Gastrocnemius medialis (tissue), 4 donors: Measurements from ENCODE around the gene TUBD1. TPM values are rescaled to one million over a fixed set of nuclear protein-coding genes. Genes with fewer than 3 reads are reported as not detected.

ENCODE experiments used
- ATAC-seq, 2 donors: fragments of 150-250 bp; one replicate each; pipeline ENCODE4 v1.9.1; 2016
- DNase-seq, 2 donors: peaks; one replicate each; pipeline ENCODE4 v3.0.0-alpha.2; 2019
- H3K27ac ChIP-seq, 4 donors: fragments of 200-600 bp; sonication (generic); 1 replicate in 1 of 4; 2 replicates in 3 of 4; pipeline ENCODE4 v1.5.1; 2016 to 2018; ENCODE audit warnings: mild to moderate bottlenecking in 2 of 4, moderate library complexity in 1 of 4
- H3K27me3 ChIP-seq, 3 donors: fragments of 200-600 bp; sonication (generic) in 2 of 3; 1 replicate in 1 of 3; 2 replicates in 2 of 3; pipeline versions ENCODE4 v1.5.1 to v1.6.0; 2016 to 2019; ENCODE audit warnings: mild to moderate bottlenecking in 1 of 3, moderate library complexity in 1 of 3
- H3K36me3 ChIP-seq, 2 donors: fragments of 200-600 bp; sonication (generic) in 1 of 2; one replicate each; pipeline ENCODE4 v1.5.1; 2017 to 2018
- H3K4me1 ChIP-seq, 2 donors: fragments of 200-600 bp; sonication (generic) in 1 of 2; one replicate each; pipeline ENCODE4 v1.5.1; 2016 to 2017; ENCODE audit warnings: mild to moderate bottlenecking in 2 of 2
- H3K4me3 ChIP-seq, 4 donors: fragments of 200-600 bp; sonication (generic) in 3 of 4; 1 replicate in 1 of 4; 2 replicates in 3 of 4; pipeline ENCODE4 v1.5.1; 2016 to 2019; ENCODE audit warnings: mild to moderate bottlenecking in 2 of 4
- H3K9me3 ChIP-seq, 3 donors: fragments of 200-600 bp; sonication (generic) in 2 of 3; 1 replicate in 1 of 3; 2 replicates in 2 of 3; pipeline ENCODE4 v1.5.1; 2016 to 2019
- POLR2A ChIP-seq, 2 donors: fragments of 450-650 bp; IDR thresholded peaks; one replicate each; pipeline ENCODE4 v1.6.1; 2017; ENCODE audit warnings: antibody characterized with exemption in 2 of 2, mild to moderate bottlenecking in 2 of 2, moderate library complexity in 2 of 2
- in situ Hi-C, 4 donors: fragments of 200-750 bp; cut with MboI; loops; one replicate each; pipeline versions ENCODE4 v1.15.0 to v1.8.0; 2017; ENCODE audit warnings: low sequenced_read_pairs in 4 of 4
- intact Hi-C: fragments of 100-400 bp; cut with DNase I; formaldehyde crosslinking; loops from one replicate; pipeline ENCODE4 v1.15.1; 2023; ENCODE audit warnings: low total_unique reads
- total RNA-seq, 4 donors: library from RNA; depleted of rRNA; stranded (reverse); fragments of >200 nt; gene quantifications; one replicate each; pipeline versions ENCODE4 v1.1.0 to v1.2.3, GENCODE V29; 2016
- TF ChIP-seq, protein P1 (sequence below), 5 experiments: fragments of 450-650 bp in 3 of 5; fragments of 200-600 bp in 2 of 5; sonication (generic) in 2 of 5; IDR thresholded peaks in 4 of 5; conservative IDR thresholded peaks in 1 of 5; 1 replicate in 4 of 5; 2 replicates in 1 of 5; pipeline ENCODE4 v1.5.1; 2016 to 2019; ENCODE audit warnings: antibody characterized with exemption in 5 of 5, mild to moderate bottlenecking in 3 of 5, moderate library complexity in 3 of 5

TUBD1 gene
- total RNA-seq, 4 donors from 2014 or later: 5.4 to 9.2 (median 9.2) TPM

GRCh38 chr17:59892251-59892923 is 356 bp downstream of the TUBD1 start:
- in situ Hi-C loops: no loop called here
- Histone ChIP-seq H3K9me3 (no peaks in the 10 kb centered on the region), H3K4me1 (peaks cover 32 to 37% of the 10 kb centered on the region in 2 donors), H3K36me3 (peaks cover 0 to 18% of the 10 kb centered on the region in 2 donors), H3K4me3 (peak overlapping the region; percentile 57 to 97 (median 95)), H3K27ac (peak overlapping the region; percentile 95 to 98 (median 98)), H3K27me3 (no peaks in the 10 kb centered on the region)
- TF ChIP-seq, protein P1, sequence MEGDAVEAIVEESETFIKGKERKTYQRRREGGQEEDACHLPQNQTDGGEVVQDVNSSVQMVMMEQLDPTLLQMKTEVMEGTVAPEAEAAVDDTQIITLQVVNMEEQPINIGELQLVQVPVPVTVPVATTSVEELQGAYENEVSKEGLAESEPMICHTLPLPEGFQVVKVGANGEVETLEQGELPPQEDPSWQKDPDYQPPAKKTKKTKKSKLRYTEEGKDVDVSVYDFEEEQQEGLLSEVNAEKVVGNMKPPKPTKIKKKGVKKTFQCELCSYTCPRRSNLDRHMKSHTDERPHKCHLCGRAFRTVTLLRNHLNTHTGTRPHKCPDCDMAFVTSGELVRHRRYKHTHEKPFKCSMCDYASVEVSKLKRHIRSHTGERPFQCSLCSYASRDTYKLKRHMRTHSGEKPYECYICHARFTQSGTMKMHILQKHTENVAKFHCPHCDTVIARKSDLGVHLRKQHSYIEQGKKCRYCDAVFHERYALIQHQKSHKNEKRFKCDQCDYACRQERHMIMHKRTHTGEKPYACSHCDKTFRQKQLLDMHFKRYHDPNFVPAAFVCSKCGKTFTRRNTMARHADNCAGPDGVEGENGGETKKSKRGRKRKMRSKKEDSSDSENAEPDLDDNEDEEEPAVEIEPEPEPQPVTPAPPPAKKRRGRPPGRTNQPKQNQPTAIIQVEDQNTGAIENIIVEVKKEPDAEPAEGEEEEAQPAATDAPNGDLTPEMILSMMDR (IDR thresholded peaks at IDR 0.05 in 4 of 5, conservative IDR thresholded peaks at IDR 0.05 in 1 of 5): peak in 1 of 5 experiments; percentile 18
- TF ChIP-seq POLR2A (IDR thresholded peaks at IDR 0.05): no peak
- DNase-seq (no peak), ATAC-seq (peak; percentile 73 to 76)
- intact Hi-C loops: loop anchor here (5.0 kb wide), 1 partner anchor 275 kb away; the partner anchor contains the start of gene CLTC

GRCh38 chr17:59890720-59891119 is 2.0 kb downstream of the TUBD1 start:
- Histone ChIP-seq H3K4me3 (no peak overlapping the region), H3K4me1 (peaks cover 28% of the 10 kb centered on the region in 2 donors), H3K36me3 (peaks cover 0 to 24% of the 10 kb centered on the region in 2 donors), H3K27ac (no peak overlapping the region), H3K9me3 (no peaks in the 10 kb centered on the region), H3K27me3 (no peaks in the 10 kb centered on the region)
- no peak for ATAC-seq
- no peak for DNase-seq
- intact Hi-C loops: loop anchor here (5.0 kb wide), 1 partner anchor 273 kb away; the partner anchor contains the start of gene CLTC
- in situ Hi-C loops: no loop called here
- TF ChIP-seq POLR2A (IDR thresholded peaks at IDR 0.05): no peak
- TF ChIP-seq, protein P1 (IDR thresholded peaks at IDR 0.05 in 4 of 5, conservative IDR thresholded peaks at IDR 0.05 in 1 of 5): no peak

DNA sequence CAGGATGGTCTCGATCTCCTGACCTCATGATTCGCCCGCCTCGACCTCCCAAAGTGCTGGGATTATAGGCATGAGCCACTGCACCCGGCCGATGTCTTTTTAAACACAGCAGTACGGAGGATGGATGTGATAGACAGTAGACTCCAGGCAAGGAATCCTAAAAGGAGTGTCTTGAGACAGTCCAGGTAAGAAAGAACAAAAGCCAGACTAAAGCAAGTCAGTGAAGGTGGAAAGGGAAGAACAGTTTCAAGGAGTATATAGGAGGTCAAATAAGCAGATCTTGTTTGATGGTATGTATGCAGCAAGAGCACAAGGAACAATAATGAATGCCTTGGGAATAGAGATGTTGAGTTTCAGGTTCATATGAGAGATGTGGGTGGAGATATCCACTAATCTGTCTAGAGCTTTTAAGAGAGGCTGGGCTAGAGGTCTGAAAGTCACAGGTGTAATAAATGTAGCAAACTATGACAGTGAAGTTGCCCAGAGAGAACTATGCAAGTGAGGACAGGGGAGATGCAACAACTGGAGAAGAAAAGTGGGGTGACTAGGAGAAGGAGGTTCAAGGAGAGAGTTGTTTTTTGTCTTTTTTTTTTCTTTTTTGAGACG is 4.5 kb downstream of the TUBD1 start:
- no peaks in the 10 kb centered on the region for H3K9me3 ChIP-seq
- H3K4me1 ChIP-seq: peaks cover 16 to 17% of the 10 kb centered on the region in 2 donors
- intact Hi-C loops (no loop called here), in situ Hi-C loops (no loop called here)
- no peaks in the 10 kb centered on the region for H3K27me3 ChIP-seq
- no peak overlapping the region for H3K4me3 ChIP-seq
- ATAC-seq (no peak), DNase-seq (no peak)
- no peak for TF ChIP-seq POLR2A (IDR thresholded peaks at IDR 0.05)
- TF ChIP-seq, protein P1 (IDR thresholded peaks at IDR 0.05 in 4 of 5, conservative IDR thresholded peaks at IDR 0.05 in 1 of 5): no peak
- H3K27ac ChIP-seq: no peak overlapping the region
- H3K36me3 ChIP-seq: peaks cover 0 to 48% of the 10 kb centered on the region in 2 donors

GRCh38 chr17:59884861-59885260 is 7.9 kb downstream of the TUBD1 start:
- Histone ChIP-seq H3K9me3 (no peaks in the 10 kb centered on the region), H3K27ac (no peak overlapping the region), H3K4me3 (no peak overlapping the region), H3K36me3 (peaks cover 0 to 60% of the 10 kb centered on the region in 2 donors), H3K27me3 (no peaks in the 10 kb centered on the region), H3K4me1 (no peaks in the 10 kb centered on the region)
- TF ChIP-seq, protein P1 (IDR thresholded peaks at IDR 0.05 in 4 of 5, conservative IDR thresholded peaks at IDR 0.05 in 1 of 5): no peak
- no peak for TF ChIP-seq POLR2A (IDR thresholded peaks at IDR 0.05)
- ATAC-seq: no peak
- in situ Hi-C loops (no loop called here), intact Hi-C loops (no loop called here)
- no peak for DNase-seq
